NCI-H2196 (cell line): ENCODE results near the gene BORCS5.

Experiments used
- DNase-seq: peaks from one replicate; lab custom pipeline; 2025; ENCODE audit not compliant: unreplicated experiment; lab: John Stamatoyannopoulos, UW

Gene BORCS5

DNA sequence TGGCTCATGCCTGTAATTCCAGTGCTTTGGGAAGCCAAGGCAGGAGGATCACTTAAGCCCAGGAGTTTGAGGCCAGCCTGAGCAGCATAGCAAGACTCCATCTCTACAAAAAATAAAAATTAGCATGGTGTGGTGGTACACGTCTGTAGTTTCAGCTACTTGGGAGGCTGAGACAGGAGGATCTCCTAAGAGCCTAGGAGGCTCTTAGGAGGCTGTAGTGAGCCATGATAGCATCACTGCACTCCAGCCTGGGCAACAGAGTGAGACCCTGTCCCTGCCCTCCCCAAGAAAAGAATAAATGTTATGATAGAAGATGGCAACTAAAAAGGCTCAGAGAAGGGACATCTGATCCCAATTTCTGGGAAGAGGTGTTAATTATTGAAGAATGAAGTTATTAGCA lies 3.6 kb upstream of the BORCS5 start:
- DNase-seq: no peak

DNA sequence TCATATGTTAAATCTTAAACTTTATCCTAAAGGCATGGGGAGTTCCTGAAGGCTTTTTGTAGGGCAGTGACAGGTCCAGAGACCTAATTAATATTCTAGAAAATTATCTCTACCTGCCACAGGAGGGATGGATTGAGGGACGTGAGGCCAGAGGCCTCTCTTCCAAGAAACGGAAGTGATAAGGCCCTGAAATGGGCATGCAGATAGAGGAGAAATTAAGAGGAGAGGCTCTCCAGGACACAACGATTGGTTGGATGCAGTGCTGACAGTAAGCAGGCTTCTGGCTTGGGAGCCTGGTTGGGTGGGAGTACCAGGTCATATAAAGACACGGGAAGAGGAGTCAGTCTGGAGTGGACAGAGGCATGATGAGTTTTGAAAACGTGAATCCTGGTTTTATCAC lies 3.1 kb upstream of the BORCS5 start:
- no peak for DNase-seq

DNA sequence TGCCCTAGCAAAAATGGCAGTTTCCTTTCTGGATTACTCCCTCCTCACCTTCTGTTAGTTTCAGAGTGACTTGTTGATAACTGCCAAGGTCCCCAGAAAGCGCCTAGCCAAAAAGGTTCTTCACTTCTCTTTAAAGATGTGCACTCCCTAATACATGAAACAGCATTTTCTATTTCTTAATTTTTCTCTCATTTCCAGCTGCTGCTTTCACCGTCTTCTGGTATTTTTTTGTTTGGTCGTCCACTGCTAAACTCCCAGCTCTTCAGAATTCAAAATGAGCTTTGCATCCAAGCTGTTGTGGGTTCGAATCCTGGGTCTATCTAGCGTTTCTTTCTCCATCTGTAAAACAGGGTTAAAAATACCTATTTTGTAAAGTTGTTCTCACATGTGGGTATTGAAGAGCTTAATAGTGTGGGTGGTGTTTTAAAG lies 397 bp upstream of the BORCS5 start:
- DNase-seq: no peak

DNA sequence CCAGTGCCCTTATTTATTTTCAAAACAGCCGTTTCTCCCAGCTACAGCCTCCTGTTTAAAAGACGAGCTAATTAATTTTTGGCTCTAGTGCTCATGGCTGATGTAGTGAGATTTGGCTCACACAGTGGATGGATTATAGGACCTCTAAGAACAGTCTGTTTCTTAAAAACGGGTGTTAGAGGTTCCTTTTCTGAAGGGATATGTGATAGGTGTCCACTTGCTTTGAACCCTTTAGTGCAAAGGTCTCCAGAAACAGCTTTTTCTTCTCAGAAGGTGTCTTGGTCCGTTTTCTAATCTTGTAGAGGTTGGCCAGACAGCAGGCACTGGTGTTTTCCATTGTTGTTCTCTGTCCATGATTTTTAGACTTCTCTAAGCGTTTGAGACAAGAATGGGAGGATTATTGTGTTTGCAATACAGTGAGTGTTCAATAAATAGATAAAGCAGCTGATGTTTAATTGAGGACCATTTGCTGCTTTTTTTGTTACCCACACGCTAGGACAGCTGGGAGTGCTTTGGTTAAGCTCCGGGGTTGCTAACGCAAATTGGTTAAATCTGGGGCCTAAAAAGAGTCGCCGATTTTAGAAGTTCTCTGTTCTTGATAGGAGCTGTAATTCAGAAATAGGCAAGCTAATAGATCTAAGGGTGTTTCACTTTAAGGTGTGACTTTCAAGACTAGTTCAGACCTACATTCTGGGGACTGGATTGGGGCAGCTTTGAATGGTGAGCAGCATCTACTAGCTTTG lies 1.0 kb downstream of the BORCS5 start:
- no peak for DNase-seq

DNA sequence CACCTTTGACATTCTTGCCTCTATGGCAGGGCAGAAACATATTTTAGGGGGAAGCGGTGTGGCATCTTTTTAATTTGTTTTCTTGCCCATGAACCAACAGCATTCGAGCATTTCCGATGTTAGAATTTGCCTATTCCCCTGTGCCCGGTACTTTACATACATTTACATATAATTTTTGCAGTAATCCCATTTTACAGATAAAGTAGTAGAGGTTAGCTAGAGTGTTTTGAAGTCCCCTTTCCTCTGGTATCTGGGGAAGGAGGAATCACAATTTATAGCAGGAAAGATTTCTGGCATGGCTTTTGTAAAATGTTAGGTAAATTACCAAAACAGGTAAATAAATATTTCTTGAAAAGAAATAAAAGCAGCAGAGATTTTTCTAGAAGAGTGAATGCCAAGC lies 1.6 kb downstream of the BORCS5 start:
- DNase-seq: no peak

DNA sequence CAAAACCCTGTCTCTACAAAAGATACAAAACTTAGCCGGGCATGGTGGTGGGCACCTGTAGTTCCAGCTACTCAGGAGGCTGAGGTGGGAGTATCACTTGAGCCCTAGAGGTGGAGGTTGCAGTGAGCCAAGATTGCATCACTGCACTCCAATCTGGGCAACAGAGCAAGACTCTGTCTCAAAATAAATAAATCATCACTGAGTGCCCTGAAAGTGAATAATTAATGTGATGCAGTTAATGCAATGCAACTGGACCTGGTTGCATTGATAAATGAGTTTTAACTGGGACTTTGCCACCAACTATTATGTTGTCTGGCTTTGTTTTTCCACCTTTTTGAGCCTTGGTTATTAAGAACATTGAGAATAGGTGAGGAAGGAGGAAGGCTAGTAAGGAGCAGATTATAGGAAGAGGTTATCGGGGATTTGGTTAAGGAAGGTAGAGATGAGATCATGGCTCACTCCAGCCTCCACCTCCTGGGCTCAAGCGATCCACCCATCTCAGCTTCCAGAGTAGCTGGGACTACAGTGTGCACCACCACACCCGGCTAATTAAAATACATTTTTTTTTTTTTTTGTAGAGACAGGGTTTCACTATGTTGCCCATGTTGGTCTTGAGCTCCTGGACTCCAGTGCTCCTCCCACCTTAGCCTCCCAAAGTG lies 8.0 kb downstream of the BORCS5 start:
- DNase-seq: no peak

DNA sequence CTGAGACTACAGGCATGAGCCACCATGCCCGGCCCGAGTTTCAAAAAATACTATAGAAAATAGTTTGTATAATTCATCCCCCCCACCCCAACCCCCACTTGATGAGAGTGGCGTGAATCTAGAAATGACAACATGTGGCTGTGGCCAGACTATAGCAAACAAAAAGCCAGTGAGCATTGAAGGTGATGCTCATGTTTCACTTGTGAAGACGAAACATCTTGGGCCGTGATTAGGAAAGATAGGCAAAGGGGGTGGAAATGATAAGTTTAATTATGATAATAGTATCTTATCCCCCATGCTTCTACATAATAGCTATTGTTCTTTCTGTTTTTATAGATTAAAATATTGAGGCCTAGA lies 8.5 kb downstream of the BORCS5 start:
- DNase-seq: no peak

DNA sequence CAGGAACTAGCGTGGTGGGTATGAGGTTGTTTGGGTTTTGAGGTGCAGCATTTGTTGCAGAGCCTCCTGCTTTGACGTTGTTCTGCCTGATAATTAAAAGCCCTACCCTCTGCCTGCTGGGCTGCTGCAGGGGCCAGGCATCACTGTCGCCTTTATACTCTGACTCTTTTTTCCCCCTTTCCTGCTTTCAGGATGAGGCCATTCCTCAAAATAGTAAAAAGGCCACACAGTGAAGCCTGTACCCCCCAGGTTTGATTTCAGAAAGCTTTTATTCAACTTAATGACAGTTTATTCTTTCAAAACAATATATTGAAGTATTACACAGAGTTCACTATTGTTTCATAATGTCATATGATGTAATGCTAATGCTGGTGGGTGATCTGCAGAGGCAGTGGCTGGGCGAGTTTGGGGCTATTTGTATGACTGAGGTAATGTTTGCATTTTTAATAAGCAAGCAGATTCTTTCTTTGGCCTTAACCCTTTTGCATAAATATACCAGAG lies 9.1 kb downstream of the BORCS5 start:
- no peak for DNase-seq

DNA sequence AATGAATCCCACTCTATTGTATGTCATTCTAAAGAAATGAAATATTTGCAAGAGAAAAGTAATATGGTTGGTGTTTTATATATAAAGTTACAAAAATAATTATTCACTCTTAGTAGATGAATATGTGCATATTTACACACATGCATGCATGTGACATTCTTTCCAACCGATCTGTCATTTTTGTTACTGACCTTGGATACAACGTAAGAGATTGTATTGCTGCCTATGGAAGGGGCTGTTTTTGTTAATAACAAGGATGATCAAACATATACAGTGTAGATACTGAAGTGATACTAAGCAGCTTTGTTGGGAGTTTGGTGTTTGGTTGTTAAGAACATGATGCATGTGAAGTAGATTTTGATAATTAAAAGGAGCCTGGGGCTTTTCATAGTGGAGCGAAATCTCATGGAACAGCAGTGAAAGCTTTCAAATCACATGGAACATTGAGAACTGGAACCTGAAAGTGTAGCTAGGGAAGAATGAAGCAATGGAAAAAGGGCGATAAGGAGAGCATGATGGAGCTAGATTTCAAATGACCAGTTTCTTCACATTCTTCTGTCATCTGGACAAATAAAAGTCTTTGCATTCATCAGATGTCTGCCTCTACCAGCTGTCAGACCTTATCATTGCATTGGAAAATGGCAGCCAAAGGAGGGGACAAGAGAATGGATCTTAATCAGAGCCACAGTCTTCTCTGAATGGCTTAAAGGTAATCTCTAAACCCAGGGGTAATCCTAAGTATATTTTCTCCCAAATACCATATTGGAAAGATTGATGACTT lies 10.0 kb downstream of the BORCS5 start:
- no peak for DNase-seq

DNA sequence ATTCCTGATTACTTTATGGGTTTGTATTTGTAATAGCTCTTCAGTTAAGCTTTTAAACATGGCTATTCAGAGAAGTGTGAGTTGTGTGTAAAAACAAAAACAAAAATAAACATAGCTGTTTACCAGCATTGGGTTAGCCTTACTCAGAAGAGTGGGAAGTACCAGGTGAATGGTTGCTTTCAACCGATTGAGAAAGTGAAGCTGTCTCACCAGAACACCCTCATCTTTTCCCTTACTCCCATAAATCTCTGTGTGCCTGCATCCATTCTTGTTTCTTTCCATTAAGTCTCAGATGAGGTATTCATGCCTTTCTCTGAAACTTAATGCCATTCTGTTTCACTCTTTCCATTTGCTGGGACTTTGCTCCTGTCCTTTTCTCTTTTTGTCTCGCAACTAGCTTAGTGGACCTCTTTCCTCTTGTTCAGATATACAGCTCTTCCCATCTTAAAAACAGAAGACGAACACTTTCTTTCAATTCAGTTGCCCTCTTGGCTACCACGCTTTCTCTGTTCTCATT lies 10.7 kb downstream of the BORCS5 start:
- DNase-seq: no peak

DNA sequence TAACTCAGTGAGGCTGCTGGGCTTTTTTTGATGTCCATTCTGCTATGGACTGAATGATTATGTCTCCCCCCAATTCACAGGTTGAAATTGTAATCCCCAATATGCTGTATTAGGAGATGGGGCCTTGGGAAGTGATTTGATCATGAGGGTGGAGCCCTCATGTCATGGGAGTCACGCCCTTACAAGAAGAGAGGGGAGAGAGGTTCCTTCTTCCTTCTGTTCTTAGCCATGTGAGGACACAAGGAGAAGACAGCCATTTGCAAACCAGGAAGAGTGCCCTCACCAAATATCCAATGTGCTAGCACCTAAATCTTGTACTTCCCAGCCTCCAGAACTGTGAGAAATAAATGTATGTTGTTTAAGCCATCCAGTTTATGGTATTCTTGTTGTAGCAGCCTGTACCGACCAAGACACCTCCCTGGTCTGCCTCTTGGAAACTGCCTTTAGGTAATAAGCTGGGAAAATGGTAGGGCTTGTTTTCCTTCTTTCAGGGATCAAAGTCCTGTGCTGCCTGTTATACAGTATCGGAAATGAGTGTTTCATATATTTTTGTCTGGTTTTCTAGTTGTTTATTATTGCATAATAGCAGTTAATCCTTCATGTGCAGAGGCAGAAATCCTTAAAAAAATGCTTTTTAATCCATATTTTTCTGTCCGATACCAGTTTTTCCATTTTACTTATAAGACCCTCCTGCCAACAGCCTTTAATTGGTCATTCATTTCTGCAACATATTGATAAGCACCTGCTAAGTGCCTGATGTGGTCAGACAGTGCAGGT lies 16.3 kb downstream of the BORCS5 start:
- no peak for DNase-seq

DNA sequence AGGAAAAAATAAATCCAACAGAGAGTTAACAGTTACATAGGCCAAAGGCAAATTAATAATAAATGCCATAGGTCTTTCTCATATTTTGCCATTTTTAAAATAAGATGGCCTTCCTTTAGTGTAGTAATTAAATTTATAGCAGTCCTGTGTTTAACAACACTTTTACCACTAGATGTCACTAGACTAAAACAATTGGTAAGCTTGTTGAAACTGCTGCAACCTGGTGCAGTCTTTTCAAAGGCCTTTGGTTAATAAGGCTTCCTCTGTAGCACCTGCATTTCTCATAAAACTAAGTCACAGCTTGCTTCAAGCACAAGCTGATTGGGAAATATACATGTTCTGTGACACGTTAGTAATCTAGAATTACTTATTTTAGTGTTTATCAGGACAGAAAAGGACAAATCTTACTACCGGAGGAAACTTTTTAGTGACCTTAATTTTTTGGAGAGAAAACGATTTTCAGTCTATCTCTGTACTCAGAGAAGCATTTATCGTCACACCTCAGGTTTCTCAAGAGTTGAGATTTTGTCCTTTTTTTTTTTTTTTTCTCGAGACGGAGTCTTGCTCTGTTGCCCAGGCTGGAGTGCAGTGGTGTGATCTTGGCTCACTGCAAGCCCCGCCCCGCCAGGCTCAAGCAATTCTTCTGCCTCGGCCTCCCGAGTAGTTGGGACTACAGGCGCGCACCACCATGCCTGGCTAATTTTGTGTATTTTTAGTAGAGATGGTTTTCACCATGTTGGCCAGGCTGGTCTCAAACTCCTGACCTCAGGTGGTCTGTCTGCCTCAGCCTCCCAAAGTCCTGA lies 20.0 kb downstream of the BORCS5 start:
- DNase-seq: peak; percentile 62

DNA sequence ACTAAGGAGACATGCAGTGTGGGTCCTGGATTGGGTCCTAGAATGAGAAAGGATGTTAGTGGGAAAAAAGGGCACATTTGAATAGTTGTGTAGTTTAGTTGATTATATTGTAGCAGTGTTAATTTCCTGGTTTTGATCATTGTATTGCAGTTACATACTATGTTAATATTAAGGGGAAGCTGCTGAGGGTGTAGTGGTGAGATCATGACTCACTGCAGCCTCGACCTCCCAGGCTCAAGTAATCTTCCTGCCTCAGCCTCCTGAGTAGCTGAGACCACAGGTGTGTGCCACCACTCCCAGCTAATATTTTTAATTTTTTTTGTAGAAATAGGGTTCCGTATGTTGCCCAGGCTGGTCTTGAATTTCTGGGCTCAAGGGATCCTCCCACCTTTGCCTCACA lies 21.7 kb downstream of the BORCS5 start:
- DNase-seq: no peak

DNA sequence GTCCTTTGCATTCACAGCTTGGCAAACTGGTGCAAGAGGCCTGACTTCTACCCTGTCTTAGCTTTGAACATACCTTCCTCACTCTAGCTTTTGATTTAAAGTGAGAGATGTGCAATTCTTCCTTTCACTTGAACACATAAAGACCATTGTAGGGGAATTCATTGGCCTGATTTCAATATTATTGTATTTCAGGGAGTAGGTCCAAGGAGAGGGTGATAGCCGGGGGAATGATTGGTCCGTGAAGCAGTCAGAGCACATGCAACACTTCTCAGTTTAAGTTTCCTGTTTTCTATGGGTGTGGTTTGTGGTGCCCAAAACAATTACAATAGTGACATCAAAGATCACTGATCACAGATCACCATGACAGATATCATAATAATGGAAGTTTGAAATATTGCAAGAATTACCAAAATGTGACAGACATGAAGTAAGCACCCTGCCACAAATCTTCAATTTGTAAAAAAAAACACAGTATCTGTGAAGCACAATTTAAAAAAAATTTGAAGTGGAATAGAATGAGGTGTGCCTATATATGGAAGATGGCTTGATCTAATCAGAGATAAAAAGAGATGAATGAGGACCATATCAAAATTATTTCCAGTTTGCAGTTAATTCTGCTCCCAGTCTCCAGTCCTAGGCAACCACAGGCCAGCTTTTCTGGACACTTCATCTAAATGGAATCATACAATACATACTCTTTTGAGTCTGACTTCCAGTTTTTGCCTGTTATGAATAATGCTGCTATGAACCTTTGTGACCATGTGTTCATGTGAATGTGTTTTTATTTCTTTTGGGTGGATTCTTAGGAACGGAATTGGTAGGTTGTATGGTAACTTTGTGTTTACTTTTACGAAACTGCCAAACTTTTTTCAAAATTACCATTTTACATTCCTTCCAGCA lies 23.2 kb downstream of the BORCS5 start:
- DNase-seq: no peak

DNA sequence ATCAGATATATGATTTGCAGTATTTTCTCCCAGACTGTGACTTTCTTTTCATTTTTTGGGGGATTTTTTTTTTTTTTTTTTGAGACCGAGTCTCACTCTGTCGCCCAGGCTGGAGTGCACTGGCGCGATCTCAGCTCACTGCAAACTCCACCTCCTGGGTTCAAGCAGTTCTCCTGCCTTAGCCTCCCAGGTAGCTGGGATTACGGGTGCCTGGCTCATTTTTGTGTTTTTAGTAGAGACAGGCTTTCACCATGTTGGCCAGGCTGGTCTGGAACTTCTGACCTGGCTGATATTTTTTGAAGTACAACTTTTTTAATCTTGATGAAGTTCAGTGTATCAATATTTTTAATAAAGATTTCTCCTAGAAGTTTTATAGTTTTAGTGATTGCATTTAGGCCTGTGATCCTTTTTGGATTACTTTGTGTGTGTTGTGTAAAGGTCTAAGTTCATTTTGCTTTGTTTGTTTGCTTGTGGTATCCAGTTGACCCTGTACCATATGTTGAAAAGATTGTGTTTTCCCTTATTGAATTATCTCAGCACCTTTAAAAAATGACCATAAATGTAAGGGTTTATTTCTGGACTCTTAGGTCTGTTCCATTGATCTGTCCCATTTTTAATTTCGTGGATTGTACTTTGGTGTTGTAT lies 24.2 kb downstream of the BORCS5 start:
- DNase-seq: no peak

DNA sequence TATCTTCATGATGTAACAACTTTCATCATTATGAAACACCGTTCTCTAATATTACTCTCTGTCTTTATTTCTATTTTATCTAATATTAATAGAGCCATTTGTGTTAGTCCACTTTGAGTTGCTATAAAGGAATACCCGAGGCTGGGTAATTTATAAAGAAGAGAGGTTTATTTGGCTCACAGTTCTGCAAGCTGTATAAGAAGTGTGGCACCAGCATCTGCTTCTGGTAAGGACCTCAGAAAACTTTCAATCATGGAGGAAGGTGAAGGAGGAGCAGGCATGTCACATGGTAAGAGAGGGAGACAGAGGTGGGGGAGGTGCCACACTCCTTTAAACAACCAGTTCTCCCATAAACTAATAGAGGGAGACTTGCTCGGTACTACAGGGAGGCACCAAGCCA lies 25.1 kb downstream of the BORCS5 start:
- no peak for DNase-seq

DNA sequence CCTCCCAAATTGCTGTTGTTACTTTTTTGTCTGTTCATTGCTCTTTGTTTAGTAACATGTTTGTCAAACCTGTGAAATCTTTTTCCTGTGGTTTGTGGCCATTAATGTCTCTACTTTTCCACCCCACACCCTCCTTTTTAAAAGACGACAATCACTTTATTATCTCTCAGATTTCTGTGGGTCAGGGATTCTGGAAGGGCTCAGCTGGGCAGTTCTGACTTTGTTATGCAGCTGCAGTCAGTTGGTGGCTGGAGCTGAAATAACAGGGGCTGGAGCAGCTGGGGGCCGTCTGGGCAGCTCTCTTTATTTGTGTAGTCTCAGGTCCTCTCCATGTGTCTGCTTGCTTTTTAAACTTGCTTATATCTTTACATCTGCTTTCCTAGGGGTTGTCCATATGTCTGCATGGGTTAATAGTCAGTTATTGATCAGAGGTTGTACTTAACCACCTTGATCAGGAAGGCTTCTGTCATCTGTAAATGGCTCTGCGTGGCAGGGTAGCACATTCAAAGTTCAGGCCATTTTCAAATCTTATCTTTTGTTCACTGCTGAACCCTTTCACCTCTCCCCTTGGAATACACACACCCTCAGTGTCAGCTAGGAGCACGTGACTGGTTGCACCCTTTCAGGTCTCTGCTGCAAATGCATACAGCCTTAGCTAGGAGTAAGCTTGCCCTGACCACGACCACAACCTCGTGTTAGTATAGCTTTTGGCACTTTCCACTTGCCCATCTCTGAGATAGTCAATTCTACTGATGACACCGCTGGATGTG lies 27.9 kb downstream of the BORCS5 start:
- DNase-seq: no peak

DNA sequence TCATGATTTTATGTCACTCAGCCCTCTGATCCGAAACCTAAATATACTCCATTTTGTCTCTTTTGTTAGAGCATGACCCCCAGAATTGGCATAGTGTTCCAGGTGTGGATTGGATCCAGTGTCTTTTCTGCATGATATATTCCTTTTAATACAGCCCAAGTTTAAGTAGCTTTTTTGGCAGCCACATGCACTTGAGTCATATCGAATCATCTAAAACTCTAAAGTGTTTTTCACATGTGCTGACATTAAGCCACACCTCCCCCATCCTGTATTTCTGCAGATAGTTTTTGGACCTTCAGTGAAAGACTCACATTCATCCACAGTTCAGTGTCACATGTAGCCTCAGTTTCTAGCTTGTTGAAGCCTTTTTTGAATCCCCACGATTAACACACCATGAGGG lies 30.6 kb downstream of the BORCS5 start:
- no peak for DNase-seq
